Right lobe of liver (tissue), 4 donors: Measurements from ENCODE around the gene RAB36.

Source experiments
- CTCF ChIP-seq, 4 donors: fragments of 200-600 bp in 3 of 4; fragments of 450-650 bp in 1 of 4; IDR thresholded peaks; one replicate each; pipeline versions ENCODE4 v1.5.1 to v1.8.0; 2016 to 2022; ENCODE audit warnings: antibody characterized with exemption in 4 of 4, mild to moderate bottlenecking in 2 of 4
- POLR2A ChIP-seq: fragments of 450-650 bp; IDR thresholded peaks from one replicate; pipeline ENCODE4 v1.6.1; 2017; ENCODE audit warnings: antibody characterized with exemption, mild to moderate bottlenecking
- donor health status: DM: no; HTN: no; CAD: no.
- donor health status: DM: no; HTN: no; CAD: no.
- donor health status: DM: no; HTN: yes; CAD: no.

GRCh38 chr22:23184764-23185113 lies 39.5 kb downstream of the RAB36 start:
- TF ChIP-seq CTCF (IDR thresholded peaks at IDR 0.05) = no peak
- no peak for TF ChIP-seq POLR2A
